Upper lobe of left lung (tissue), 6 donors: ENCODE measurements around the gene CHSY1. TPM values are rescaled to one million over a fixed set of nuclear protein-coding genes. Genes with fewer than 3 reads are reported as not detected.
A peak's percentile ranks its signal among the peaks of the same experiment; 100 is the strongest.

Experiments used
- ATAC-seq, 2 donors: fragments of 200-7000 bp; cut with Tn5 transposase; one replicate each; pipeline ENCODE4 v1.9.1; 2022; ENCODE audit warnings: mild to moderate bottlenecking in 2 of 2, moderate library complexity in 2 of 2; ENCODE audit not compliant: low FRiP score in 2 of 2
- DNase-seq, 2 donors: peaks; one replicate each; pipeline ENCODE4 v3.0.0-alpha.2; 2019 to 2020
- H3K27ac ChIP-seq, 4 donors: fragments of 200-600 bp; sonication (generic); one replicate each; pipeline ENCODE4 v1.5.1; 2016 to 2019
- H3K27me3 ChIP-seq, 4 donors: fragments of 200-600 bp; sonication (generic); one replicate each; pipeline ENCODE4 v1.5.1; 2017 to 2019
- H3K36me3 ChIP-seq, 4 donors: fragments of 200-600 bp; sonication (generic); one replicate each; pipeline ENCODE4 v1.5.1; 2016 to 2019
- H3K4me1 ChIP-seq, 4 donors: fragments of 200-600 bp; sonication (generic); one replicate each; pipeline ENCODE4 v1.5.1; 2018 to 2019
- H3K4me3 ChIP-seq, 4 donors: fragments of 200-600 bp; sonication (generic); one replicate each; pipeline ENCODE4 v1.5.1; 2017 to 2019; ENCODE audit warnings: mild to moderate bottlenecking in 2 of 4, moderate library complexity in 1 of 4
- H3K9me3 ChIP-seq, 4 donors: fragments of 200-600 bp; sonication (generic); one replicate each; pipeline ENCODE4 v1.5.1; 2018 to 2019
- CTCF ChIP-seq, 6 experiments: fragments of 450-650 bp in 4 of 6; fragments of 200-600 bp in 2 of 6; sonication (generic) in 2 of 6; IDR thresholded peaks; one replicate each; pipeline ENCODE4 v1.5.1; 2016 to 2019; ENCODE audit warnings: antibody characterized with exemption in 6 of 6
- EP300 ChIP-seq, 4 donors: sonication (generic); formaldehyde crosslinking; IDR thresholded peaks; one replicate each; pipeline ENCODE4 v1.5.1; 2017; ENCODE audit warnings: antibody characterized with exemption in 4 of 4, control low read depth in 2 of 4
- POLR2A ChIP-seq, 4 donors: fragments of 450-650 bp; IDR thresholded peaks; one replicate each; pipeline ENCODE4 v1.5.1; 2016 to 2017; ENCODE audit warnings: antibody characterized with exemption in 4 of 4, mild to moderate bottlenecking in 2 of 4
- POLR2AphosphoS5 ChIP-seq, 2 donors: sonication (generic); formaldehyde crosslinking; IDR thresholded peaks; one replicate each; pipeline ENCODE4 v1.5.1; 2017; ENCODE audit warnings: antibody characterized with exemption in 2 of 2
- WGBS, 2 donors: methylation state at CpG; one replicate each; pipeline ENCODE4 v1.1.5; 2017 to 2018; 5-methylcytosine and 5-hydroxymethylcytosine counted together
- total RNA-seq, 6 donors: library from RNA; depleted of rRNA in 4 of 6; stranded (reverse); fragments of >200 nt in 4 of 6; gene quantifications; one replicate each; pipeline versions ENCODE4 v1.1.0 to v1.2.1, GENCODE V29; 2016 to 2021
- donor health status: DM: no; HTN: no; CAD: no; lungs with moderate emphysema.
- donor health status: DM: no; HTN: yes; CAD: no; lungs with severe emphysema.

The CHSY1 gene
- total RNA-seq, 6 donors from 2014 or later = 12.4 to 38.3 (median 23.7) TPM

DNA sequence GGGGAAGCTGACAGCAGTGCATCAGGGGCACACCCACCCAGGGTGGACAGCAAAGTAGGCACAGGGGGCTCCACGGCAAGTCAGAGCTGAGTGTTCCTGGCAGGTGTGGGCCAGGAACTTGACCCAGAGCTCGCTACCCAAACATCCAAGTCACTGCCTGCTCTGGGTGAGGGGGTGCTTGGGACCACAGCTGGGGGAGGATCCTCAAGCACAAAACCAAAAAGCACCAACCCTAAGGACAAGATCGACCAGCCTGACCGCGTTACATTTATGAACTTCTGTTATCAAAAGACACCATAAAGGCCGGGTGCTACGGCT, 101.2 kb downstream of the CHSY1 start:
- H3K36me3 ChIP-seq = no peaks in the 10 kb centered on the region
- H3K4me1 ChIP-seq = peaks cover 7 to 25% (median 10%) of the 10 kb centered on the region in 4 donors
- ATAC-seq (no peak), DNase-seq (no peak)
- peak overlapping the region in 1 of 4 donors; percentile 53 for H3K27ac ChIP-seq
- H3K4me3 ChIP-seq = no peak overlapping the region
- H3K9me3 ChIP-seq = no peaks in the 10 kb centered on the region
- TF ChIP-seq POLR2AphosphoS5 (IDR thresholded peaks at IDR 0.05) (no peak), EP300 (IDR thresholded peaks at IDR 0.05) (no peak), POLR2A (IDR thresholded peaks at IDR 0.05) (no peak), CTCF (IDR thresholded peaks at IDR 0.05) (no peak)
- no peaks in the 10 kb centered on the region for H3K27me3 ChIP-seq
- 93 to 95% methylated on average over 7 of the region's 7 CpGs for WGBS, 2 donors

DNA sequence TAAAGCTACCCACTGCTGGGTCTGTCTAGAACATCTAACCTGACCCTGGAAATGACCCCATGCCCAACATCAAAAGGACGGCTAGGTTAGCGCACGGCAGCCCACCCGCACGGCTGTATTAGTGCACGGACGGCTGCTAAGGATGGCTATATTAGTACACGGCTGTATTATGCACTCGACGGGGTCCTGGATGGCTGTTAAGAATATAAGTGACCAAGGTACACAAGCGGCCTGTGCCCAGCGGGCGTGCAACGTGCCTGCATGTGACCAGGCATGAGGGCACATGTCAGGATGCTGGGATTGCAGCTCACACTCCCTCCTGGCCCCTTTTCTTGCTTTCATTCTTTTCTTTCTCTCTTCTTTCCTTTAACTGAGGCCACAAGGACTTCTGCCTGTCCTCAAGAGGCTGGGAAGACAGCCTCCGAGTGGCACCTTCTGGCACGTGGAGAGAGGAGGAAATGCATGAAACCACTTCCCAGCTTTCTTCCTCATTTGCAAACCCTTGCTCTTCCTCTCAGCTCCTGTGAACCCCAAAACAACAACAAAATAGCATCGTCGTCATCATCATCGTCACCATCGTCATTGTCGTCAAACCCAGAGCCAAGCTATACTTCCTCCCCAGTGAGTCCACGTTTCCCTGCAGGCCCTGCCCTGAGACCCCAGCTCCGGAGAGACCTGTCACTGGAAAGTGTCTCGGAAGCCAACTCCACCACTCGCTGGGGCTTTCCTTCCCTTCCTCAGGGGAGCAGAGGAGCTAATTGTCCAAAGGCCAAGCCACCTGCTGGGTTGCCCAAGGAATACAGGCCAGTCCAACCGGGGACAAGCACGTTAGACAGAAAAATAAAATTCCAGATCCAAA, 101.8 kb downstream of the CHSY1 start:
- WGBS, 2 donors = 86 to 91% methylated on average over 21 to 27 of the region's 27 CpGs
- peak in 1 of 2 donors; percentile 51 for DNase-seq
- no peaks in the 10 kb centered on the region for H3K9me3 ChIP-seq
- ATAC-seq = no peak
- no peaks in the 10 kb centered on the region for H3K36me3 ChIP-seq
- H3K27ac ChIP-seq = peak overlapping the region in 1 of 4 donors; percentile 53
- TF ChIP-seq POLR2A (IDR thresholded peaks at IDR 0.05) (no peak), POLR2AphosphoS5 (IDR thresholded peaks at IDR 0.05) (no peak), CTCF (IDR thresholded peaks at IDR 0.05) (no peak), EP300 (IDR thresholded peaks at IDR 0.05) (no peak)
- peaks cover 7 to 25% (median 10%) of the 10 kb centered on the region in 4 donors for H3K4me1 ChIP-seq
- H3K4me3 ChIP-seq = no peak overlapping the region
- H3K27me3 ChIP-seq = no peaks in the 10 kb centered on the region

DNA sequence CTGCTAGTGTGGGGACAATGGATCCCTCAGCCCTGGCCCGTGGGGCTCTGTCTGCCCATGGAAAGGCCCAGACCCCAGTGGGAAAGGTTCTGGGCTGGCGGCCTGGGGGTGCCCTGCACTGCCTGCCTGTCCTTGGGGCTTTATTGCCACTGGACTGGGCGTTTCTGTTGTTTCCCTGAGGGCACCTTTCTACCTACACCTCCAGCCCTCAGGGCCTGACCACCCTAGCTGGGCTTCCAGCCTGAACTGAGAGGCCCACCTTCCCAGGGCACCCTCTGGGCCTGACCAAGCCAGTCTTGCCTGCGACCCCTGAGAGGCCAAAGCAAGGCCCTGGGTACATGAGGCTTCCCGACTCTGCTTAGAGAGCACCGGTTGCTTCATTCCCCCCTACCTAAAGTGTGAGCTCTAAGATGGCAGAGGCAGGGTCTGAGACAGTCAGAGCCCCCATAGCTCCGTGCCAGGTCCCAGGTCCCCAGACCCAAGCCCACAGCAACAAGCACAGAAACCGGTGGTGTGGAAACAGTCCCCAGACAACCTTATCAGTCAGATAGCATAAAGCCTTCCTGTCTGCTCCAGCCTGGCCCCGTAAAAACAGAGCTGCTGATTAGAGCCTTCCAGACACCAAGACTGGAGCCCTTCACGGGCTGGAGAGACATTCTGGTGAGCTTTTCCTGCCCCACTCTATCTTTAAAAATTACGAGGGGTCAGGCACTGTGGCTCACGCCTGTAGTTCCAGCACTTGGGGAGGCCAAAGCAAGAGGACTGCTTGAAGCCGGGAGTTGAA, 102.8 kb downstream of the CHSY1 start:
- ATAC-seq (no peak), DNase-seq (peak in 1 of 2 donors; percentile 39)
- no peak for TF ChIP-seq EP300 (IDR thresholded peaks at IDR 0.05)
- no peak for TF ChIP-seq CTCF (IDR thresholded peaks at IDR 0.05)
- TF ChIP-seq POLR2AphosphoS5 (IDR thresholded peaks at IDR 0.05) = no peak
- no peak for TF ChIP-seq POLR2A (IDR thresholded peaks at IDR 0.05)
- Histone ChIP-seq H3K4me3 (no peak overlapping the region), H3K27me3 (no peaks in the 10 kb centered on the region), H3K27ac (peak overlapping the region in 1 of 4 donors; percentile 18), H3K9me3 (no peaks in the 10 kb centered on the region), H3K36me3 (no peaks in the 10 kb centered on the region), H3K4me1 (peaks cover 7 to 25% (median 10%) of the 10 kb centered on the region in 4 donors)
- WGBS, 2 donors = 75 to 76% methylated on average over 7 to 13 of the region's 13 CpGs

DNA sequence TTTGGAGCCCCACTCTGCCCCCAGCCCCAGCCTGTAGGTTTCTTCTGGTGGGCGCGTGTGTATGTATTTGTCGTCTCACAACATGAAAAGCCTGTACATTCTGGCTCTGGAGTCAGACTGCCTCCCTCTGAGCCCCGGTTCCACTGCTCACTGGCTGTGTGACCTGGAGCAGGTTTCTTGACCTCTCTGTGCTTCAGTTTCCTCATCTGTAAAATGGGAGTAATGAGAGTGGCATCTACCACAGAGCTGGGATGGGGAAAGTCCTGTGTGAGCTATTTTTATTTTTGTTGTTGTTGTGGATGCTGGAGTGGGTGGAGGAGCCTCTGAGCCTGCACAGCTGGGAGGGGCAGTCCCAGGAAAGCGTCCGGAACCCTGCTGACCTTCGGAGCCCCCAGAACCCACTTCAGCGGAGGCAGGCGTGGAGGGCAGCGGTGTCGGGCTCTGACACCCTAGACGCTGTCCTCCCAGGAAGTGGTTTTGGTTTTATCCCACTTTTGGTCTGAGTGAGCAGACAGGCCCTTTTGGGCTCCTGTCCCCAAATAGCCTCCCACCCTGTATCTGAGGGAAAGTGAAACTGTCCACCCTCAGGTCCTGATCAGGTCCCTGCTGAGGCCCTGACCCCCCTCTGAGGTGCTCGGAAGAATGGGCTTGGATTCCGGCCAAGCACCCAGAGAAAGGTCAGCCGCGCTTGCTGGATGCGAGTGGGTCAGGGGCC, 103.5 kb downstream of the CHSY1 start:
- Histone ChIP-seq H3K4me1 (peaks cover 7 to 25% (median 10%) of the 10 kb centered on the region in 4 donors), H3K27ac (peak overlapping the region in 1 of 4 donors; percentile 18), H3K4me3 (no peak overlapping the region), H3K36me3 (no peaks in the 10 kb centered on the region), H3K27me3 (no peaks in the 10 kb centered on the region), H3K9me3 (no peaks in the 10 kb centered on the region)
- ATAC-seq (no peak), DNase-seq (no peak)
- whole genome bisulfite sequencing, 2 donors = 62 to 76% methylated on average over 17 of the region's 17 CpGs
- TF ChIP-seq EP300 (IDR thresholded peaks at IDR 0.05) = no peak
- TF ChIP-seq POLR2A (IDR thresholded peaks at IDR 0.05) = no peak
- TF ChIP-seq POLR2AphosphoS5 (IDR thresholded peaks at IDR 0.05) = no peak
- TF ChIP-seq CTCF (IDR thresholded peaks at IDR 0.05) = no peak
